A549 (cell line): ENCODE results near the gene TOX2. TPM values are rescaled to one million over a fixed set of nuclear protein-coding genes. Genes with fewer than 3 reads are reported as not detected.
A peak's percentile ranks its signal among the peaks of the same experiment; 100 is the strongest.

Experiments
- ATAC-seq, 2 experiments: fragments of 200-7000 bp in 1 of 2; fragments of >200 bp in 1 of 2; cut with Nextera tagmentation in 1 of 2; cut with Tn5 transposase in 1 of 2; 3 replicates each; pipeline versions ENCODE4 v1.8.0 to v1.9.1; 2018 to 2020; ENCODE audit warnings: mild to moderate bottlenecking in 1 of 2, moderate library complexity in 1 of 2
- CTCF ChIA-PET: fragments of 300-600 bp; sonication (Branson Sonifier 250); formaldehyde crosslinking; extraction: SDS; loops from one replicate; lab custom pipeline; 2021; ENCODE audit warnings: antibody characterized with exemption, inconsistent platforms; lab: Yijun Ruan, JAX
- POLR2A ChIA-PET: fragments of 350-600 bp; formaldehyde crosslinking; extraction: SDS; loops from one replicate; lab custom pipeline; 2021; ENCODE audit warnings: antibody characterized with exemption, inconsistent platforms; lab: Yijun Ruan, JAX
- DNase-seq, 2 experiments: peaks; one replicate each; pipeline versions ENCODE4 v3.0.0 to v3.0.0-alpha.2; 2011 to 2016; ENCODE audit warnings: low read depth in 1 of 2, low spot score in 1 of 2
- FAIRE-seq: peaks from 2 replicates; lab custom pipeline; 2011; peaks lifted over from hg19 to GRCh38; lab: Jason Lieb, UNC
- H3K27ac ChIP-seq, 2 experiments: fragments of >200 bp; sonication (Bioruptor Twin); formaldehyde crosslinking; 3 replicates each; pipeline ENCODE4 v1.5.1; 2016 to 2017
- H3K4me1 ChIP-seq: fragments of >200 bp; sonication (Bioruptor Twin); formaldehyde crosslinking; 3 replicates; pipeline ENCODE4 v1.6.1; 2016
- H3K4me2 ChIP-seq: fragments of >200 bp; sonication (Bioruptor Twin); formaldehyde crosslinking; 3 replicates; pipeline ENCODE4 v1.6.1; 2016
- H3K4me3 ChIP-seq: fragments of >200 bp; sonication (Bioruptor Twin); formaldehyde crosslinking; 3 replicates; pipeline ENCODE4 v1.5.1; 2016
- H3K9me3 ChIP-seq: fragments of >200 bp; sonication (Bioruptor Twin); formaldehyde crosslinking; 3 replicates; pipeline ENCODE4 v1.6.1; 2016
- CBX2 ChIP-seq: fragments of 200-600 bp; sonication (generic); IDR thresholded peaks from 2 replicates; pipeline ENCODE4 v1.6.1; 2016; ENCODE audit warnings: low read depth, mild to moderate bottlenecking, borderline replicate concordance
- CEBPB ChIP-seq, 2 experiments: fragments of >200 bp in 1 of 2; sonication (Bioruptor Twin) in 1 of 2; formaldehyde crosslinking in 1 of 2; IDR thresholded peaks; 2 replicates each; pipeline ENCODE4 v1.6.1; 2012 to 2016
- CHD2 ChIP-seq: fragments of 150-350 bp; IDR thresholded peaks from 2 replicates; pipeline ENCODE4 v1.6.1; 2014; ENCODE audit warnings: low read length; ENCODE audit not compliant: partially characterized antibody
- CHD4 ChIP-seq: fragments of 200-600 bp; sonication (generic); IDR thresholded peaks from 2 replicates; pipeline ENCODE4 v1.6.1; 2016; ENCODE audit warnings: antibody characterized with exemption, mild to moderate bottlenecking, borderline replicate concordance
- CTCF ChIP-seq: fragments of >200 bp; sonication (Bioruptor Twin); formaldehyde crosslinking; IDR thresholded peaks from 3 replicates; pipeline ENCODE4 v1.5.1; 2016
- EHMT2 ChIP-seq: fragments of 200-600 bp; sonication (generic); IDR thresholded peaks from 2 replicates; pipeline ENCODE4 v1.6.1; 2016; ENCODE audit warnings: antibody characterized with exemption, low read depth, mild to moderate bottlenecking, moderate library complexity
- ELK1 ChIP-seq: fragments of 150-350 bp; IDR thresholded peaks from 2 replicates; pipeline ENCODE4 v1.6.1; 2014; ENCODE audit warnings: low read depth, mild to moderate bottlenecking, low read length
- EP300 ChIP-seq, 2 experiments: fragments of >200 bp; sonication (Bioruptor Twin); formaldehyde crosslinking; IDR thresholded peaks; 2 replicates in 1 of 2; 3 replicates in 1 of 2; pipeline ENCODE4 v1.6.1; 2016 to 2017
- FOSB ChIP-seq: fragments of 250-450 bp; sonication (Bioruptor Pico); IDR thresholded peaks from 2 replicates; pipeline ENCODE4 v1.5.0; 2020; ENCODE audit warnings: mild to moderate bottlenecking, moderate library complexity
- FOSL2 ChIP-seq, 2 experiments: fragments of 450-650 bp in 1 of 2; fragments of >200 bp in 1 of 2; sonication (Bioruptor Twin) in 1 of 2; formaldehyde crosslinking; IDR thresholded peaks; 2 replicates each; pipeline versions ENCODE4 v1.5.0 to v1.6.1; 2016 to 2020; ENCODE audit warnings: mild to moderate bottlenecking in 1 of 2, moderate library complexity in 1 of 2
- FOXS1 ChIP-seq: fragments of 250-450 bp; sonication (Bioruptor Pico); IDR thresholded peaks from 2 replicates; pipeline ENCODE4 v1.5.0; 2020; ENCODE audit warnings: mild to moderate bottlenecking, moderate library complexity
- HDAC2 ChIP-seq: fragments of 200-600 bp; sonication (generic); IDR thresholded peaks from 2 replicates; pipeline ENCODE4 v1.6.1; 2016
- JUN ChIP-seq, 2 experiments: fragments of >200 bp; sonication (Bioruptor Twin); formaldehyde crosslinking; IDR thresholded peaks; 2 replicates in 1 of 2; 3 replicates in 1 of 2; pipeline ENCODE4 v1.6.1; 2016 to 2017
- JUNB ChIP-seq: fragments of >200 bp; sonication (Bioruptor Twin); formaldehyde crosslinking; IDR thresholded peaks from 2 replicates; pipeline ENCODE4 v1.6.1; 2016
- KDM1A ChIP-seq: fragments of 200-600 bp; sonication (generic); IDR thresholded peaks from 2 replicates; pipeline ENCODE4 v1.6.1; 2016; ENCODE audit warnings: low read depth, mild to moderate bottlenecking
- NFE2L2 ChIP-seq: fragments of 150-350 bp; conservative IDR thresholded peaks from 2 replicates; pipeline ENCODE4 v1.6.1; 2014; ENCODE audit warnings: low read length
- NPAS2 ChIP-seq: fragments of 250-450 bp; sonication (Bioruptor Pico); IDR thresholded peaks from 2 replicates; pipeline ENCODE4 v1.8.0; 2022; ENCODE audit warnings: mild to moderate bottlenecking, moderate library complexity, borderline replicate concordance
- NR3C1 ChIP-seq: fragments of >200 bp; sonication (Bioruptor Twin); formaldehyde crosslinking; IDR thresholded peaks from 3 replicates; pipeline ENCODE4 v1.6.1; 2017
- PHF8 ChIP-seq: fragments of 200-600 bp; sonication (generic); IDR thresholded peaks from 2 replicates; pipeline ENCODE4 v1.6.1; 2016; ENCODE audit warnings: low read depth, mild to moderate bottlenecking, antibody characterized with exemption, moderate library complexity, borderline replicate concordance
- POLR2AphosphoS2 ChIP-seq: conservative IDR thresholded peaks from 2 replicates; pipeline ENCODE4 v1.6.1; 2012; ENCODE audit warnings: low read length, improper control_type of control experiment, inconsistent platforms
- RCOR1 ChIP-seq: fragments of 150-350 bp; IDR thresholded peaks from 2 replicates; pipeline ENCODE4 v1.6.1; 2014; ENCODE audit warnings: antibody characterized with exemption, low read length, low read depth
- RNF2 ChIP-seq: fragments of 200-600 bp; sonication (generic); IDR thresholded peaks from 2 replicates; pipeline ENCODE4 v1.6.1; 2016; ENCODE audit warnings: low read depth, mild to moderate bottlenecking, antibody characterized with exemption, moderate library complexity, borderline replicate concordance
- SMC3 ChIP-seq: fragments of >200 bp; sonication (Bioruptor Twin); formaldehyde crosslinking; IDR thresholded peaks from 3 replicates; pipeline ENCODE4 v1.6.1; 2018; ENCODE audit warnings: inconsistent platforms
- TFCP2L1 ChIP-seq: fragments of 250-450 bp; sonication (Bioruptor Pico); IDR thresholded peaks from 2 replicates; pipeline ENCODE4 v1.5.0; 2021; ENCODE audit warnings: mild to moderate bottlenecking
- TP53 ChIP-seq: fragments of 250-450 bp; sonication (Bioruptor Pico); IDR thresholded peaks from 2 replicates; pipeline ENCODE4 v1.5.0; 2021; ENCODE audit warnings: mild to moderate bottlenecking, moderate library complexity
- USF2 ChIP-seq: fragments of 450-650 bp; IDR thresholded peaks from 2 replicates; pipeline ENCODE4 v1.6.1; 2014; ENCODE audit warnings: antibody characterized with exemption
- ZC3H11A ChIP-seq: fragments of 450-650 bp; IDR thresholded peaks from 2 replicates; pipeline ENCODE4 v1.6.1; 2014; ENCODE audit warnings: antibody characterized with exemption, mild to moderate bottlenecking
- ZFP36 ChIP-seq: fragments of 450-650 bp; IDR thresholded peaks from 2 replicates; pipeline ENCODE4 v1.6.1; 2014; ENCODE audit warnings: borderline replicate concordance; ENCODE audit not compliant: partially characterized antibody
- ZSCAN20 ChIP-seq: fragments of 250-450 bp; sonication (Bioruptor Pico); IDR thresholded peaks from 2 replicates; pipeline ENCODE4 v1.8.0; 2022; ENCODE audit warnings: mild to moderate bottlenecking, moderate library complexity
- WGBS: methylation state at CpG from one replicate; pipeline ENCODE4 v1.1.6; 2017; ENCODE audit errors: missing lambda C conversion rate; 5-methylcytosine and 5-hydroxymethylcytosine counted together
- polyA plus RNA-seq, 4 experiments: library from polyadenylated mRNA; depleted of rRNA in 3 of 4; stranded (reverse); fragments of >200 nt; fragmentation: RNase III in 1 of 4; extraction: RNeasy Plus Mini Kit Qiagen cat#74134 plus additional on column Dnase treatment in 1 of 4; gene quantifications; 2 replicates in 3 of 4; 3 replicates in 1 of 4; pipeline ENCODE4 v1.2.3, GENCODE V29; 2011 to 2017
- TF ChIP-seq, protein P1 (sequence below): fragments of >200 bp; sonication (Bioruptor Twin); formaldehyde crosslinking; IDR thresholded peaks from 3 replicates; pipeline ENCODE4 v1.6.1; 2016

TOX2 gene
- polyA plus RNA-seq, 2 of the 4 experiments (the other 2 are of a cell fraction): 2.5 to 5.3 TPM

DNA sequence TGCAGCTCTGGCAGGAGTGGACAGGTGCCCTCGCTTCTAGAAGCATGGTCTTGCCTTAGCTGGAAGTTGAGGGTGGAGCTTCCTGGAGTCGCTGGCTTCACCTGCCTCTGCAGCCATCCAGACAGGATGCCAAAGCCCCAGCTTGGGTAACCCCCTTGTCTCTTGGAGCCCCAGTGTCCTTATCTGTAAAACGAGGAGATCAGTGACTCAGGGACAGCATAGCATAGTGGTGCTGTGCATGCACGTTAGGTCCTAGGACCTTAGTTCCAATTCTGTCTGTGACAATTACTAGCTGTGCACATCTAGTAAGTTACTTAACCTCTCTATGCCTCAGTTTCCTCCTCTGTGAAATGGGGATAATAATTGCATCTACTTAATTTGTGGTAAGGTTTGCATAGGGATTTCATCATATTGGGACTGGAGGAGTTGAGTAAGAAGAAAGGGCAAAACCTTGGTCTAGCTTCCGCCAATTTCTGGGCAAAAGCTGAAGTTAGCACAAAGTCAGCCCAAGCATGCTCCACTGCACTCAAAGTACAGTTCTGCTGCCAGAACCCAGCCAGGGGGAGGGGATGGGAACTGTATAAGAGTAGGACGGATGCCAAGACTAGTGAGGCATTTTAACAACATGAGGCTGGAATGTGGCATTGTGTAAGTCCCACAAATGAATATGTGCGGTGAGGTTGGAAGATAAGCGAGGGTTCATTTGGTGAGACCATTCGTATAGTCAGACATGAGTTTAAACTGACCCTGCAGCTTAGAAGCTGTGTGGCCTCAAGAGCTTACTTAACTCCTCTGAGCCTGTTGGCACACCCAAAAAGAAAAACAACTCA, 24.5 kb downstream of the TOX2 start (continued):
- TF ChIP-seq KDM1A (no peak), CEBPB (IDR thresholded peaks at IDR 0.05) (peak; percentile 64 to 85), FOSB (CRISPR knock-in tag) (no peak), USF2 (no peak), JUN (IDR thresholded peaks at IDR 0.05) (peak; percentile 63 to 69; a peak in 2 of 5 replicates), EHMT2 (no peak), EP300 (IDR thresholded peaks at IDR 0.05) (peak; percentile 51 to 79; a peak in 2 of 5 replicates), TFCP2L1 (CRISPR knock-in tag) (no peak), ZSCAN20 (CRISPR knock-in tag) (no peak), NFE2L2 (no peak), ZFP36 (peak; percentile 82), CBX2 (no peak), NR3C1 (no peak), SMC3 (peak; percentile 40; the same call in 2 of the 3 replicates), CHD4 (no peak), RCOR1 (no peak), NPAS2 (CRISPR knock-in tag) (no peak), JUNB (peak; percentile 77), FOXS1 (CRISPR knock-in tag) (no peak), ELK1 (no peak), HDAC2 (no peak), RNF2 (no peak), CTCF (no peak)
- TF ChIP-seq, protein P1, sequence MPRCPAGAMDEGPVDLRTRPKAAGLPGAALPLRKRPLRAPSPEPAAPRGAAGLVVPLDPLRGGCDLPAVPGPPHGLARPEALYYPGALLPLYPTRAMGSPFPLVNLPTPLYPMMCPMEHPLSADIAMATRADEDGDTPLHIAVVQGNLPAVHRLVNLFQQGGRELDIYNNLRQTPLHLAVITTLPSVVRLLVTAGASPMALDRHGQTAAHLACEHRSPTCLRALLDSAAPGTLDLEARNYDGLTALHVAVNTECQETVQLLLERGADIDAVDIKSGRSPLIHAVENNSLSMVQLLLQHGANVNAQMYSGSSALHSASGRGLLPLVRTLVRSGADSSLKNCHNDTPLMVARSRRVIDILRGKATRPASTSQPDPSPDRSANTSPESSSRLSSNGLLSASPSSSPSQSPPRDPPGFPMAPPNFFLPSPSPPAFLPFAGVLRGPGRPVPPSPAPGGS: no peak

- peak overlapping the region; percentile 85 to 90 for H3K27ac ChIP-seq
- ATAC-seq (peak; percentile 48 to 52), DNase-seq (no peak), FAIRE-seq (no peak)
- ChIA-PET CTCF (interaction anchor here (0.5 to 2.8 kb wide), 10 partner anchors 12 to 189 kb away, joined by 3 to 9 read pairs (median 4); no protein-coding TSS in a partner anchor), POLR2A (interaction anchor here (1.0 to 1.7 kb wide), 2 partner anchors 15 to 36 kb away, joined by 3 to 7 read pairs; no protein-coding TSS in a partner anchor)
- WGBS: 19% methylated on average over 1 of the region's 1 CpG
- peaks cover 69% of the 10 kb centered on the region for H3K4me1 ChIP-seq
- peak overlapping the region; percentile 81 for H3K4me2 ChIP-seq
- no peak overlapping the region for H3K4me3 ChIP-seq
- no peaks in the 10 kb centered on the region for H3K9me3 ChIP-seq
- no peak for TF ChIP-seq FOXS1 (CRISPR knock-in tag)
- TF ChIP-seq, protein P1: no peak
- no peak for TF ChIP-seq CHD2
- TF ChIP-seq CBX2: no peak
- no peak for TF ChIP-seq PHF8
- no peak for TF ChIP-seq POLR2AphosphoS2
- TF ChIP-seq FOSL2 (IDR thresholded peaks at IDR 0.05): no peak
- TF ChIP-seq FOSL2 (CRISPR knock-in tag; IDR thresholded peaks at IDR 0.05): no peak
- no peak for TF ChIP-seq ZC3H11A
- no peak for TF ChIP-seq TP53 (CRISPR knock-in tag)
- TF ChIP-seq, all 56 proteins: peak for 0
Measured at GRCh38 chr20:43939762-43940121, 25.1 kb downstream of the TOX2 start.
